HEK293 (cell line): ENCODE data around the gene FERMT2.

ENCODE experiments used
- ZBTB1 ChIP-seq: fragments of 450-650 bp; formaldehyde crosslinking; IDR thresholded peaks from 2 replicates; pipeline ENCODE4 v1.5.1; 2016; ENCODE audit warnings: missing biosample characterization, missing genetic modification characterization
- ZNF280D ChIP-seq: fragments of 450-650 bp; formaldehyde crosslinking; IDR thresholded peaks from 2 replicates; pipeline ENCODE4 v1.5.1; 2016; ENCODE audit warnings: missing biosample characterization, missing genetic modification characterization
- ZNF423 ChIP-seq: fragments of 450-650 bp; formaldehyde crosslinking; IDR thresholded peaks from 2 replicates; pipeline ENCODE4 v1.5.1; 2016; ENCODE audit warnings: missing biosample characterization, missing genetic modification characterization
- ZNF48 ChIP-seq: fragments of 450-650 bp; formaldehyde crosslinking; IDR thresholded peaks from 2 replicates; pipeline ENCODE4 v1.5.1; 2016; ENCODE audit warnings: missing biosample characterization, missing genetic modification characterization

GRCh38 chr14:52876311-52876710 is 74.5 kb downstream of the FERMT2 start:
- TF ChIP-seq ZBTB1 (no peak), ZNF280D (tag by site-specific recombination) (no peak), ZNF423 (tag by site-specific recombination) (no peak), ZNF48 (no peak)
